ENCODE results near the gene MYOM1. TPM values are rescaled to one million over a fixed set of nuclear protein-coding genes. Genes with fewer than 3 reads are reported as not detected.
A peak's percentile ranks its signal among the peaks of the same experiment; 100 is the strongest.

The MYOM1 gene
- total RNA-seq, 1 donor from 2014 or later: 19.9 TPM

DNA sequence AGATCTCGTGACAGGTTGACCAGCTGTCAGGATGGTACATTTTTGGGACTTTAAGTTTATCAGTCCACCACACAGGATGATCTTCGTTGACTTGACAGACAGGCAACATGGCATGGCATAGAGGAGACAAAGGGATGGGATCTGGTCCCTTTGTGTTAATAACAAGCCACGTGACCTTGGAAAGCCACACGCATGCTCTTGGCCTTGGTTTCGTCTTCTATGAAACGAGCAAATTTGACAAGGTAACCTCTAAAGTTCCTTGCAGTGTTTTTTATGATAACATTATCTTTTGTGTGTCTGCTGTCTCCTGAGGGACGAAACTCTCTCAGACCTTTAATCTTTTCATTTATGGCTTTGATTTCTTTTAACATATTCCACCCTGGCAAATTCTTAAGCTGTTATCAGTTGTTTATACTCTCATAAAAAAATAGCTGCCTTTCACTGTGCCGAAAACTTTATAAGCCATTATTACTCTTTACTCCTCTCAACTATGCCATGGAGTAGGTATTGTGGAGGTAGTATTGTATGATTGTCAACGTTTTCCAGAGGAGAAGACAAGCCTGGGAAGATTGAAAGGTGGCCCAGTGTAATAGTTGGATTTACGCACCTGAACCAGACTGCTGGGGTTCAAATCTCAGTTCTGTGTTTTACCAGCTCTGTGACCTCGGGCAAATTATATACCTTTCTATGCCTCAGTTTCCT, 81.3 kb downstream of the MYOM1 start:
- ATAC-seq: no peak
- intact Hi-C loops (cut with DNase I): no loop called here
- no peak for DNase-seq (ENCODE audit: low spot score)

DNA sequence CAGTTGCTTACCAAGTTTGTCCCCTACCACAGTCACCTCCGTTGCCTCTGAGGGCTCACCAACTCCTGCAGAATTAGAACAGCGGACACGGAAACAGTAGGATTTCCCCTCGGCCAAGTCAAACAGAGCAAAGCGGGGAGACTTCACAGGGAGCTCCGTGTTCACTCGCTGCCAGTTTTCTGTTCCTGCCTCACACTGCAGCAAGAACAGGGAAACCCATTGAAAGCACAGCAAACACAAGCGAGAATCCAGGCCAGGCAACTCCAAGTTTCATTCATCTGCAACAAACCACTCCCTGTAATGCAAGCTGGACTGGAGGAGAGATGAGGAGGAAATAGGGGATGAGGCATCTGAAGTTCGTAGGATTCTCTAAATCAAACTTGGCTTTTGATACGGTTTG, 84.2 kb downstream of the MYOM1 start:
- ATAC-seq (no peak), DNase-seq (ENCODE audit: low spot score) (no peak)
- intact Hi-C loops (cut with DNase I): no loop called here

DNA sequence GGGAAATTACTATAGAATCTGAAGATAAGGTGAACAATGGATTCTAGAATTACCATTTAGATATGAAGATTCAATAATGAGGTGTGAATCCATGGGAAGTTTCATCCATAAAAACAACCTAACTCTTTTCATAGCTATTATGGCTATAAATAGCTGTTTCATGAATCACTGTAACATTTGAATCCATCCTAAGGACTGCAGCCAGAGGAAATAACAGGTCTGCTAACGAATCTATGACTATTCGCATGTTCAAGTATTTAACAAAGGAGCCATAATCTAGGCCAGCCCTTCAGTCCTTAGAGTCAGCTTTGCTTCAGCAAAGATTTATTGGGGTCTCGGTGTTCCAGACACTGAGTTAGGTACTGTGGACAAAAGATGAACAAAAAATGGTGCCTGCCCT, 87.1 kb downstream of the MYOM1 start:
- DNase-seq (ENCODE audit: low spot score): no peak
- intact Hi-C loops (cut with DNase I): no loop called here
- ATAC-seq: no peak

DNA sequence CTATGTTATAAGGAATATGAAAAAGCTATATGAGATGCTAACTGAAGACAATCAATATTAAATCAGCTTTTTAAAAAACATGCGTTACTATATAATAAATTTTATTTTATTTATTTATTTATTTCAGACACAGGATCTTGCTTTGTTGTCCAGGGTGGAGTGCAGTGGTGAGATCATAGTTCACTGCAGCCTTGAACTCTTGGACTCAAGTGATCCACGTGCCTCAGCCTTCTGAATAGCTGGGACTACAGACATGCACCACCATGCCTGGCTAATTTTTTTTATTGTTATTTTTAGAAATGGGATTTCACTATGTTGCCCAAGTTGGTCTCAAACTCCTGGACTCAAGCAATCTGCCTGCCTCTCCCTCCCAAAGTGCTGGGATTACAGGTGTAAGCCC, 89.4 kb downstream of the MYOM1 start:
- intact Hi-C loops (cut with DNase I): no loop called here
- no peak for ATAC-seq
- no peak for DNase-seq (ENCODE audit: low spot score)

DNA sequence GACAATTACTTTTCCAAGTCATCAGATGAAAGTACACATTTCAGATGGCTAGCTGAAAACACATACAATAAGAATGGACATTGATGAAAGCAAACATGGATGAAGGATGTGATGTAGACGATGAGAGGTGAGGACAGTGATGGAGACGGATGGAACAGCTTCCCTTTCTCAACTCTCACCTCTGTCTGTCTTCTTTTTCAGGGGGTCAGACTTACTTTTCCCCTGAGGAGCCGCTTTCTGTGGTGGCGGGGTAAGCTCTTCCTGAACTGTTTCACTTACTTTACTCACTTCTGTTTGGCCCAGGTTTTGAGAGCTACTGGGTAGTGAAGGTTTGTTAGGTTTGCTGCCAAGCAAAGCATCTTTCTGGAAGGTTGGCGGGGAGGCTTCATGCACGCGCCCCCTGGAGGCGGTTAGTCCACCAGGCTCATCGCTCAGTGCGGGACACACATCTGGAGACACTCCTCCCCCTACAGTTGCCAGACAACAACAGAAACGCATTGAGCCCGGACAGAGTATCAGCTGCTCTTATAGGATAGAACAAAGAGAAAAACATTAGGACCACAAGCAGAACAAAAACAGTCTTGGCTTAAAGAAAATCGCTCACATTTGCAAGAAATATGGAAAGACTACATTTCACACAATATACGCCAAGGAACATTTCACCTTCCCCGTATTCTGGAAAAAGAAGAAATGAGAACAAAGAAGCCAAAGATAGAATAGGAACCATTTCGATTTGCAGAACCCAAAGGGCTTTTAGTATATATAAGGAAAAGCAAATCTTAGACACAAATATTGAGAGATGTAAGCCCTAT, 90.5 kb downstream of the MYOM1 start:
- DNase-seq (ENCODE audit: low spot score) (peak; percentile 91), ATAC-seq (peak; percentile 97)
- intact Hi-C loops (cut with DNase I): no loop called here

DNA sequence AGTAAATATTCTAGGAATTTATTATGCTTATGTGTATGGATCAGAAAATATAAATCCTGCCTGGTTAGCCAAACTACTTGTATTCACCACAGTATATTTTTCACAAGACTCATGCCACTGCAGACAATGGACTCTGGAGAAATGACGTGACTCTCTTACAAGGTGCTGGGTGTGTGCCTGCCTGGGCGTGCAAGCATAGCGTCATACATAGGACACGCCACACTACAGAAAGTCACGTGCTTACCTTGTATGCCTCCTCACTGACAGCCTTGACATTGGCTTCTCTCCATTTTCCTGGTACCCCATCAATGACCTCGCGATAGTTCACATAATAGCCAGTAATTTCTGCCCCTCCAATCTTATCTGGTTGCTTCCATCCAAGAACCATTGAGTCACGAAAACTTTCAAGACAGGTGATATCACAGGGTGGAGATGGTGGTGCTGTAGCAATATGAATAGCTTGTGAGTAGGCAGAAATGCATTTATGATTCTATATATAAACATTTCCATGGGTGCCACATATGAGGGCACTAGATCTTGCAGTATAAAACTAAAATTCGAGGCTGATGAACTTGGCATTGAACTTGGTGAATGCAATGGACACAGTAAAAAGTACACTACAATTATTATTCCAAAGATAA, 93.2 kb downstream of the MYOM1 start:
- DNase-seq (ENCODE audit: low spot score) (no peak), ATAC-seq (no peak)
- intact Hi-C loops (cut with DNase I): no loop called here

DNA sequence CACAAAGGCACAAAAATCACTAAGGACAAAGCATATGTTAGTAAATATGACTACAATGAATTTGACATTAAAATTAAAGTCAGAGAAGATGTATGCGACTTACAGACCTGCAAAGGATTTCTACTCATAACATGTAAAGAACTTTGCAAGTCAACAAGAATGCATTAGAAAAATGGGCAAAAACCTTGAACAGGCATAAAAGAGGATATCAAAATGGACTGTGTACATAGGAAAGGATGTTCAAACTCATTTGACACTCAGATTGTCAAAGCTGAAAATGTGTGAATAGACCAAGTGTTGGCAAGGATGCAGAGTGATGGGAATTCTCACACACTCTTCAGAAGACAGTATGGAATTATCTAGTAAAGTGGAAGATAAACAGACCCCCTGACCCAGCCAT, 94.9 kb downstream of the MYOM1 start:
- no peak for ATAC-seq
- DNase-seq (ENCODE audit: low spot score): no peak
- intact Hi-C loops (cut with DNase I): no loop called here

DNA sequence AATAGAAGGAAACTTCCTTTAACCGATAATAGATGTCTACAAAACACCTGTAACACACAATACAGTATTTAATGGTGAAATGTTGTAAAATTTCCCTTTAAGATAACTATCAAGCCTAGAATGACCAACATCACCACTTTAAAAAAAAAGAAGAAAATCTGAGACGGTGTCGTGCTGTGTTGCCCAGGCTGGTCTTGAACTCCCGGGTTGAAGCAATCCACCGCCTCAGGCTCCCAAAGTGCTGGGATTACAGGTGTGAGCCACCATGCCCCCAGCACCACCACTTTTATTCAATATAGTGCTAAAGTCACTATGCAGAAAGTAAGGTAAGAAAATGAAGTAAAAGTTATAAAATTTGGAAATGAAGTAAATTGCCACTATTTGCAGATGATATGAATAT, 96.9 kb downstream of the MYOM1 start:
- DNase-seq (ENCODE audit: low spot score) (no peak), ATAC-seq (no peak)
- intact Hi-C loops (cut with DNase I): no loop called here

DNA sequence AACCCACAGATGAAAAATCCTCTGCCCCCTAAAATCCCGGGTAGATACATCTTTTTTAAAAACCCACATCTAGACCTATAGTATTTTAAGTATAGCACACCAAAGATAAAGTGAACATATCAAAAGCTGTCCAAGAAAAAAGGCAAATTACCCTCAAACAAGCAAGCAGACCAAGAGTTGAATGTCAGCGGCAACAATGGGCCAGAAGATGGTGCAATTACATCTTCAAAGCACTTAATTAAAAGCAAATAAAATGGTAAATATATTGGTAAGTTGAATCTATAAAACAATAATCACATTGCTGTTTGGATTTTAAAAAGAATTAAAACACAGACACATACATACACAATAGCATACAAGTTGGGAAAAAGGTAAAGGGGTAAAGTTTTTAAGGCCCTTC, 98.5 kb downstream of the MYOM1 start:
- DNase-seq (ENCODE audit: low spot score): no peak
- no peak for ATAC-seq
- intact Hi-C loops (cut with DNase I): no loop called here

DNA sequence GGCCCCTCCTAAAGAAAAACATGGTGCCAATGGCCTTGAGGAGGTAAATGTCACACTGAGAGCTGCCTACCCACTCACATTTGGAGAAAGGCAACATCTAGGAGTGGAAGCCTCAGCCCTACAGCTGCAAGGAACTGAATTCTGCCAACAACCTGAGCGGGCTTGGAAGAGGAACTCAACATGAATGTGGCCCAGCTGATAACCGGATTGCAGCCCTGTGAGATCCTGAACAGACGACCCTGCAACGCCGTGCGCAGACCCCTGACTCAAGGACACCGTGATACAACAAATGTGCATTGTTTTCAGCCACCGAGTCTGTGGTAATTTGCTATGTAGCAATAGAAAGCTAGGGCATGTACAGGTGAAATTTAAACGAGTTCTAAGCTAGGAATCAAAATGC, 99.4 kb downstream of the MYOM1 start:
- intact Hi-C loops (cut with DNase I): no loop called here
- DNase-seq (ENCODE audit: low spot score): no peak
- ATAC-seq: no peak

DNA sequence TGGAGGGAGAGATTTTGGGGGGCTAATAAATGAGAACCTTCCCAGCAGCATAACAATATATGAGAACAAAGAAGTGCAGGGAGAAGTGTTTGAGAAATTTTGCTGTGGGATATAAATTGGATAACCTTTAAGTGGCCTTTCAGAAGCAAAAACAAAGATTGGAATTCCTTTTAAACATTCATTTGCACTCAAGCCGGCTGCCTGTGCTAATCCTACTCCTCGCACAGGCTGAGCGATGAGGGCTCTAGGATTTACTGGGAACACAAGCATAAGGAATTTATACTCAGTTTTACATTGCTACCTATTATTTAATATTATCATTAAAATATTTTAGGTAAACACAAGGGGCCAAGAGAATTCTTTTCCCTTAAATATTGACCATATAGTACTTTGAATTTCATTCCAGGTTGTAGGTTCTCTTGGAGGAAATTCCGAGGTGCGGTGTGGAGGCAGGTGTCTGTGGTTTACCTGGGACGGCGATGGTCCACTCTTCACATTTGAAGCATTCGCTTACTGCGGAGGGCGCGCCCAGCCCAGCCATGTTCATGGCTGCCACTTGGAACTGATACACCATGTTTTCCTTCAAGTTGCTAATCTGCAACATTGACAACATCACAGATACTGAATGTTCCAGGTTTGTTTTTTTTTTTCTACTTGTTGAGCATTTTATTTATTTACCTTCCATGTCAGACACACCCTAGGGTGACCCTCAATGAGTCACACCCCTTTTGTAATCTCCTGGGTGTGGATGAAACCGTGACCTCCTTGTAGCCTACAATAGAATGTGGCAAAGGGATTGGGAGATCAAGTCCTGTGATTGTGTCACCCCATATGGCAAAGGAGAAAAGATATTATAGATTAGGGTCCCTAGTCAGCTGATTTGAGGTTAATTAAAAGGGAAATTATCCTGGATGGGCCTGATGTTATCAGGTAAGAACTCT, 100.1 kb downstream of the MYOM1 start:
- DNase-seq (ENCODE audit: low spot score): no peak
- intact Hi-C loops (cut with DNase I): no loop called here
- no peak for ATAC-seq

DNA sequence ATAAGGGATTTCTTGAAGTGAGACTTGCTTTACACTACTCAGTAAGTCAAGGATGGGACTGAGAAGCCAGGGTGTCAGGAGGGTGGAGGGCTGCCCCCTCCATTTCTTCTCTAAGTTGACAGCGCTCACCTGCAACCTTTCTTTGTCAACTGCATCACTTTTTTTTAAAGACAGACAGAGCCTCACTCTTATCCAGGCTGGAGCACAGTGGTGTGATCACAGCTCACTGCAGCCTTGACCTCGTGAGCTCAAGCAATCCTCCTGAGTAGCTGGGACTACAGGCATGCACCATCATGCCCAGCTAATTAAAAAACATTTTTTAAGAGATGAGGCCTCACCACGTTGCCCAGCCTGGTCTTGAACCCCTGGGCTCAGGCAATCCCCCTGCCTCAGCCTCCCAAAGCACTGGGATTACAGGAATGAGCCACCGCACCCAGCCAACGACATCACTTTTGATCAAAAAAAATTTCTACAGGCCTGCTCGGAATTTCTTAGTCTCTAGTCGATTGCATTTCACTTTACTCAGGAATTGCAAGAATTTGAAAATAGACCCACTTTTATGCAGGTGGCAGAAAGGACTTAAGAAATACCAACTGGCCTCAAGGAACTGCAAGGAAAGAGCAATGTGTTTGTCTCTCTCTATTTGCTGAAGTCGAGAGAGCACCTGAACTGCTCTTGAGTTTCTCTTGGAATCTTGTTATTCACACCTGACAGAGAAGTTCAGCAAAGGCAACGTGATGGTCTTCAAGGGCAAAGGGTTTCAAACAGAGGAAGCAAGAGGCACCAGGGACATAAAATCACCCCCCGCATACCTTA, 101.4 kb downstream of the MYOM1 start:
- DNase-seq (ENCODE audit: low spot score) (no peak), ATAC-seq (no peak)
- intact Hi-C loops (cut with DNase I): no loop called here

DNA sequence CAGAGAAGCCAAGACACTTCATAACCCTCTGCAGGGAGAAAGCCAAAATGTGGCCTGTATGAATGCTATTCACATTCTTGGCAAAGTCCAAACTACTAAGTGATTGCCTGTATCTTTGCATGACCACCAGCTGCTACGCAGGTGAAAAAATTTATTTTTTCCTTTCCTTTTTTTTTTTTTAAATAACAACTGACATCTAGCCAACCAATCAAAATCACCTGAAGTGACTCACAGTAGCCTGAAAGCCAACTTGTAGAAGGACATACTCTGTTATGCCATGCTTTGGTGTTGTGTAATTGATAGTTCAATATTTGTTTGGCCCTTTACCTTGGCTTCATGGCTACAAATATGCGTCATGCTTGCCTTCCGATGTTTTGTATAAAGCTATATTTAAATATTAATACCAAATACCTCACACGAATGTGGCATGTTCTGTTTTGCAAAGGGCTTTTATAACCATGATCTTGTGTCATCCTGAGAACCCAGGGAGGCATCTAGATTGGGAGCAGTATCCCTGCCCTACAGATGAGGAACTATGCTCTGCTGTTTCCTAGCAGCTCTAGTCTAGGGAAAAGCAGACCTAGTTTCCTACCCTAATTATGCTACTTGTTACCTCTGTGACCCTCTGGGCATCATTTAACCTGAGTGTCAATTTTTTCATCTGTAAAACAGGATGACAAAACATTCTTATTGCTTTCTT, 102.1 kb downstream of the MYOM1 start:
- intact Hi-C loops (cut with DNase I): no loop called here
- ATAC-seq: no peak
- no peak for DNase-seq (ENCODE audit: low spot score)

DNA sequence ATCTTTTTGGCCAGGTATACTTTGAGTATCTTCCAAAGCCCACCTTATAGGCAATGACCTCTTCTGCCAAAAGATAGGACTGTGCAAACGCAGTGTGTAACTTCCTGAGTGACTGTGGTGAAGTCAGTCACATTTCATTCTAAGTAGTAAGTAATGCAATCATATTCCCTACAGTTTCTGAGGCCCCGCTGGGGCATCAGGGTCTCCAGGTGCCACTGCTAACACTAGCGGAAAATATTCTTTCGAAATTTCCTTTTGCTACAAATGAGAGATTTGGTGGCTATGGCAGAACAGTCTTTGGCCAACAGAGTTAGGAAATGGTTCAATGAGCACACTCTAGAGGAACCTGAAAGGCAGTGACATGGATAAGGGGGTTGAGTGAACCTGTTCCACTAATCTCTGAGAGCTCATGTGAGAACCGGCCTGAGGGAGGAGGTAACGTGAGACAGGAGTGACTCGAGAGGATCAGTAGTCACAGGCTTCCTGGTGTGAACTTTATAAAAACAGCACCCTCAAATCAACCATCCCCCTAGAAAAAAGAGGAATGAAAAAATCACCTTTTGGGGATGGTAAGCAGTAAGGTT, 104.2 kb downstream of the MYOM1 start:
- no peak for DNase-seq (ENCODE audit: low spot score)
- intact Hi-C loops (cut with DNase I): no loop called here
- ATAC-seq: no peak

DNA sequence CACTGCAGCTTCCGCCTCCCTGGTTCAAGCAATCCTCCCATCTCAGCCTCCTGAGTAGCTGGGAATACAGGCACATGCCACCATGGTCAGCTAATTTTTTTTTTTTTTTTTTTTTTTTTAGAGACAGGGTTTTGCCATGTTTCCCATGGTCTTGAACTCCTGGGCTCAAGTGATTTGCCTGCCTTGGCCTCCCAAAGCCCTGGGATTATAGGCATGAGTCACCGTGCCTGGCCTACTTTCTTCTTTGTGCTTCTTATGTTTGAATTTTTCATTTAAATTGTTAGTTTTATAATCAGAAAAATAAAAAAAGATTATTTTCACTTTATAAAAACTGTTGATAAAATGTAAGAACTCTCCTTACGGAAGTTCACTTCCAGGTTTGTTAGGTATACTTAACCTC, 105.3 kb downstream of the MYOM1 start:
- DNase-seq (ENCODE audit: low spot score) (no peak), ATAC-seq (no peak)
- intact Hi-C loops (cut with DNase I): no loop called here

DNA sequence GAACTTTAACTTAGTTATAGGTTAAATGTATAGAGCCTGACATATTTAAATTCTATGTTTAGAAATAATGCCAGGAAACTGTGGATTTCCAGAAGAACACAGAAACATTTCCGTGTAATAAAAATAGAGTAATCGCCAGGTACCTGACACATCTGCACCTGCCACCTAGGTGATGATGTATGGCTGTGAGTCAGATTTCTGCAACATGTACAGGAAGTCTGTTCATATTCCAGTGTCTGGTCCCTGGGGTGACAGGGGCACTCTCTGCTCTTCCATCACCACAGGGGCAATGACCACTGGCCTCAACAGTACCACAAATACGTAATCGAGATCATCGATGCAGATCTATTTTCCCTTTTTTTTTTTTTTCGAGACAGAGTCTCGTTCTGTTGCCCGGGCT, 105.7 kb downstream of the MYOM1 start:
- intact Hi-C loops (cut with DNase I): no loop called here
- DNase-seq (ENCODE audit: low spot score) (no peak), ATAC-seq (no peak)

DNA sequence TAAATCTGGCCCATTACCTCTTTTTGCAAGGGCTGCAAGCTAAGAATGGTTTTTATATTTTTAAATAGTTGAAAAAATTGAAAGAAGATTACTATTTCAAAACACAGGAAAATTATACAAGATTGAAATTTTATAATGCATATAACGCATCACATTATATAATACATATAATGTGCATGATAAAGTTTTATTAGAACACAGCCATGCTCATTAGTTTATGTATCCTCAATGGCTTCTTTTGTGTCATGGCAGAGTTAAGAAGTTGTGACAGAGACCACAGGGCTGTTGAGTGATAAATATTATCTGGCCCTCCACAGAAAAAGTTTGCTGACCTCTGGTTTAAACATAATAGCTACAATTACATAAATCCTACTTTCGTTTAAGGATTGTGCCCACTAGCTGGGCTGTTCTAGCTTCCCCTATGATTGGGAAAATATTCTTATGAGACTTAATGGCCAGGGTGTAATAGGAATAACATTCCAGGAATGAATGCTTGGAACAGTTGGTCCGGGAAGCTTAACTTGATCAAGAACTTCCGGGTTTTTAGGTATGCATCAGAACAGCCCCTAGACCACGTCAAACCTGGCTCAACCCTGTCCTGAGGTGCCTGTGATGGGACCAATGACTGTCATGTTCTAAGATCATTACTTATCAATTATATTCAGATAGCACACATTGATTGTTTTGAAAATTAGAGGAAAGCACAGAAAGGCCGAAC, 108.1 kb downstream of the MYOM1 start:
- DNase-seq (ENCODE audit: low spot score) (no peak), ATAC-seq (no peak)
- intact Hi-C loops (cut with DNase I): no loop called here
